ENCODE measurements around the gene RPL28. TPM values are rescaled to one million over a fixed set of nuclear protein-coding genes. Genes with fewer than 3 reads are reported as not detected.

Gene RPL28
- total RNA-seq, 2 donors from 2014 or later, result 113 to 268 TPM

DNA sequence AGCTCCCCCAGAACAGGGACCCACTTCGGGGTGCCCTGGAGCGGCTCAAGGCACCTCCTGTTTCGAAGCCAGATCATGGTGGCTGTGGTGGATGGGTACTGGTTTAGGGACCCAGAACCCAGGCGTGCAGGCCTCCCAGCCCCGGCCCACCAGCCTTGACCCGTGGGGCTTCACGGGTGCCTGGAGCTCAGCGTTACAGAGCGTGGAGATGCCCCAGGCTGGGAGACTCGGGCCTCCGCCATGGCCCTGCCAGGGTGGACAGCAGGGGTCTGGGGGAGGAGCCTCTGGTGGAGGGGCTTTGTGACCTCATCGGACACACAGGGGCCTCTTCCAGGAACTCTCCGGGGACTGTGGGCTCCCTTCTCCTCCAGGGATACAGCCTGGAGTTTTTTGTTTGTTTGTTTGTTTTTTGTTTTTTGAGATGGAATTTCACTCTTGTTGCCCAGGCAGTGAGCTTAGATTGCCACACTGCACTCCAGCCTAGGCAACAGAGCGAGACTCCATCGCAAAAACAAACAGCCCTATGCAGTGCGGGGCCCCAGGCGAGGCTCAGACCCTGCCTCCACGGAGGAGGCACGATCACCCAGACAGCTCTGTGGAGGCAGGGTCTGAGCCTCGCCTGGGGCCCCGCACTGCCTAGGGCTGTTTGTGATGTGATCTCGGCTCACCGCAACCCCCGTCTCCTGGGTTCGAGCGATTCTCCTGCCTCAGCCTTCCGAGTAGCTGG is 22.6 kb upstream of the RPL28 start, which contains the start of gene GARIN5B:
TSS of gene GARIN5B (minus strand) at position 271 of the 727 bp plus-strand sequence. CDS start at position 77, 194 bp downstream.
- H3K36me3 ChIP-seq (replicated peaks in 1 of 2; ENCODE audit: insufficient read depth in 1 of 2, low read depth in 2 of 2), result no peaks in the 10 kb centered on the region
- no peaks in the 10 kb centered on the region for H3K9me3 ChIP-seq
- no peak within 1 kb of the TSS for H3K4me3 ChIP-seq
- no peaks in the 10 kb centered on the region for H3K27me3 ChIP-seq
- TF ChIP-seq, protein P1, sequence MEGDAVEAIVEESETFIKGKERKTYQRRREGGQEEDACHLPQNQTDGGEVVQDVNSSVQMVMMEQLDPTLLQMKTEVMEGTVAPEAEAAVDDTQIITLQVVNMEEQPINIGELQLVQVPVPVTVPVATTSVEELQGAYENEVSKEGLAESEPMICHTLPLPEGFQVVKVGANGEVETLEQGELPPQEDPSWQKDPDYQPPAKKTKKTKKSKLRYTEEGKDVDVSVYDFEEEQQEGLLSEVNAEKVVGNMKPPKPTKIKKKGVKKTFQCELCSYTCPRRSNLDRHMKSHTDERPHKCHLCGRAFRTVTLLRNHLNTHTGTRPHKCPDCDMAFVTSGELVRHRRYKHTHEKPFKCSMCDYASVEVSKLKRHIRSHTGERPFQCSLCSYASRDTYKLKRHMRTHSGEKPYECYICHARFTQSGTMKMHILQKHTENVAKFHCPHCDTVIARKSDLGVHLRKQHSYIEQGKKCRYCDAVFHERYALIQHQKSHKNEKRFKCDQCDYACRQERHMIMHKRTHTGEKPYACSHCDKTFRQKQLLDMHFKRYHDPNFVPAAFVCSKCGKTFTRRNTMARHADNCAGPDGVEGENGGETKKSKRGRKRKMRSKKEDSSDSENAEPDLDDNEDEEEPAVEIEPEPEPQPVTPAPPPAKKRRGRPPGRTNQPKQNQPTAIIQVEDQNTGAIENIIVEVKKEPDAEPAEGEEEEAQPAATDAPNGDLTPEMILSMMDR (IDR thresholded peaks at IDR 0.05), result no peak
- no peak for TF ChIP-seq POLR2A (IDR thresholded peaks at IDR 0.05)
- ATAC-seq, result no peak
- WGBS, 2 donors, result 72 to 74% methylated on average over 3 to 27 of the region's 27 CpGs
- H3K4me1 ChIP-seq, result no peaks in the 10 kb centered on the region
- no peak within 1 kb of the TSS for H3K27ac ChIP-seq
- DNase-seq, result no peak
- intact Hi-C loops (cut with DNase I), result no loop called here

DNA sequence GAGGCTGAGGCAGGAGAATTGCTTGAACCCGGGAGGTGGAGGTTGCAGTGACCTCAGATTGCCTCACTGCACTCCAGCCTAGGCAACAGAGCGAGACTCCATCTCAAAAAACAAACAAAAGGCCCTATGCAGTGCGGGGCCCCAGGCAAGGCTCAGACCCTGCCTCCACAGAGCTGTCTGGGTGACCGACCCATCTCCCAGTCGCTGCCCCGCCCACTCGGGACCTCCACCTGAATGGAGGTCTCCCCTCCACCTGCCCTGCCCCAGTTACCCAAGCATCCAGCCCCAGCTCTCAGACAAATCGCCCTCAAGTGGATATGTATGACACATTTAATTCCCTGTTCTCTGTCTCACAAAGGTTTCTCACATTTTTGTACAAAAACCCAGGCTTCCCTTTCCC is 20.5 kb upstream of the RPL28 start:
- DNase-seq, result no peak
- Histone ChIP-seq H3K27me3 (peaks cover 0 to 16% of the 10 kb centered on the region in 2 donors), H3K9me3 (no peaks in the 10 kb centered on the region), H3K27ac (no peak overlapping the region), H3K36me3 (replicated peaks in 1 of 2; ENCODE audit: insufficient read depth in 1 of 2, low read depth in 2 of 2) (no peaks in the 10 kb centered on the region), H3K4me3 (no peak overlapping the region), H3K4me1 (peaks cover 15% of the 10 kb centered on the region)
- intact Hi-C loops (cut with DNase I), result no loop called here
- WGBS, 2 donors, result 60 to 64% methylated on average over 8 of the region's 8 CpGs
- TF ChIP-seq POLR2A (IDR thresholded peaks at IDR 0.05), result no peak
- TF ChIP-seq, protein P1 (IDR thresholded peaks at IDR 0.05), result no peak
- no peak for ATAC-seq

DNA sequence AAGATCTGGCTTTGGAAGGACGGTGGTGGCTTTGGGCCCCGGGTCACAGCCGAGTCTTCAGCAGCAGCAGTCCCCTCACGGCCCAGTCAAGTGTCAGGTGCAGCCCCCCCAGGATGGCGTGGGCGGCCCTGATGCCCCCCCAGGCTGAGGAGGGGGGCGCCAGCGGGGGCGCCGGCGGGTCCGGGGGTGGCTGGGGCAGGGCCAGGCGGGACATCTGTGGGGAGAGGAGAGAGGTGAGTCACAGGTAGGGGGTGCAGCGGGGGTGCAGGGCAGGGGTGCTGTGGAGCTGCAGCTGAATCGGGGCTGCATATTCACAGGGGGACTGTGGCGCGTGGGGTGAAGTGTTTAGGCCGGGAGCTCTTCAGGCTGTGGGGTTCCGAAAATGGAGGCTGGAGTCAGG is 19.8 kb upstream of the RPL28 start:
- ATAC-seq, result no peak
- H3K9me3 ChIP-seq, result no peaks in the 10 kb centered on the region
- H3K27me3 ChIP-seq, result peaks cover 0 to 16% of the 10 kb centered on the region in 2 donors
- H3K4me1 ChIP-seq, result peaks cover 15% of the 10 kb centered on the region
- intact Hi-C loops (cut with DNase I), result no loop called here
- WGBS, 2 donors, result 90 to 93% methylated on average over 8 to 9 of the region's 19 CpGs
- no peaks in the 10 kb centered on the region for H3K36me3 ChIP-seq (replicated peaks in 1 of 2; ENCODE audit: insufficient read depth in 1 of 2, low read depth in 2 of 2)
- no peak for TF ChIP-seq POLR2A (IDR thresholded peaks at IDR 0.05)
- TF ChIP-seq, protein P1 (IDR thresholded peaks at IDR 0.05), result no peak
- no peak overlapping the region for H3K27ac ChIP-seq
- no peak overlapping the region for H3K4me3 ChIP-seq
- no peak for DNase-seq

DNA sequence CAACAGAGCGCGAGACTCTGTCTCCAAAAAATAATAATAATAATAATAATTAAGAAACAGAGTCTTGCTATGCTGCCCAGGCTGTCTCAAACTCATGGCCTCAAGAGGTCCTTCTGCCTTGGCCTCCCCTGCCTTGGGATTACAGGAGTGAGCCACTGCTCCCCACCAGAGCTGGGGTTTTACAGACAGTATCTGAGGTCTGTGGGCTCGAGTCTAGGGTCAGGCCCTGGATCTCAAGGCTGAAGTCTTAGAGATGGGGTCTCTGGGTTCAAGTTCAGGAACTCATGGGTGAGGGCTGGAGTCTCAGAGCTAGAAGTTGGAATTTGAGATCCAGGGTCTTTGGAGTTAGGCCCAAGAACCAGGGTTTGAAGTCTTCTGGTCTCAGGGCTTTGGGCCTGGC is 18.9 kb upstream of the RPL28 start:
- ATAC-seq (no peak), DNase-seq (no peak)
- intact Hi-C loops (cut with DNase I), result no loop called here
- H3K27me3 ChIP-seq, result peaks cover 0 to 16% of the 10 kb centered on the region in 2 donors
- TF ChIP-seq POLR2A (IDR thresholded peaks at IDR 0.05), result no peak
- TF ChIP-seq, protein P1 (IDR thresholded peaks at IDR 0.05), result no peak
- no peaks in the 10 kb centered on the region for H3K9me3 ChIP-seq
- no peak overlapping the region for H3K4me3 ChIP-seq
- peaks cover 15% of the 10 kb centered on the region for H3K4me1 ChIP-seq
- WGBS, 2 donors, result 89 to 91% methylated on average over 3 of the region's 3 CpGs
- H3K27ac ChIP-seq, result no peak overlapping the region
- no peaks in the 10 kb centered on the region for H3K36me3 ChIP-seq (replicated peaks in 1 of 2; ENCODE audit: insufficient read depth in 1 of 2, low read depth in 2 of 2)

DNA sequence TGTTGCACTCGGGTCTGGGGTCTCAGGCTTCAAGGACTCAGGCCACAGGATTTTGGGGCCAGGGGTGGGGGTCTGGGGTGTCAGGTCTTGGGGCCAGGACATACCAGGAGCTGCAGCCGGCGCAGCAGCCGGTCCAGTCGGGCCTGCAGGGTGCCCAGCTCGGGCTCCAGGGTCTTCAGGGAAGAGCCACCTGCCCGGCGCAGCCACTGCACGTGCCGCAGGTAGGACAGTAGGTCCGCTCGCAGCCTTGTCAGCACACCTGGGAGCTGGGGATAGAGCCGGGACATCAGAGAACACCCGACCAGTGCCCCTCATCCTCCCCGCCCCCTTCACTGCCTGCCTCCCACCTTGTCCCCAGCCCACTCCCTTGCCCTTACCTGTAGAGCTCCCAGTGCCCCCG is 17.6 kb upstream of the RPL28 start:
- ATAC-seq, result no peak
- Histone ChIP-seq H3K9me3 (no peaks in the 10 kb centered on the region), H3K4me1 (peaks cover 15% of the 10 kb centered on the region), H3K27me3 (peaks cover 0 to 26% of the 10 kb centered on the region in 2 donors), H3K36me3 (replicated peaks in 1 of 2; ENCODE audit: insufficient read depth in 1 of 2, low read depth in 2 of 2) (no peaks in the 10 kb centered on the region), H3K27ac (no peak overlapping the region), H3K4me3 (no peak overlapping the region)
- WGBS, 2 donors, result 65 to 69% methylated on average over 6 to 14 of the region's 16 CpGs
- no peak for DNase-seq
- intact Hi-C loops (cut with DNase I), result no loop called here
- no peak for TF ChIP-seq POLR2A (IDR thresholded peaks at IDR 0.05)
- TF ChIP-seq, protein P1 (IDR thresholded peaks at IDR 0.05), result no peak
